ENCODE results near the gene TUBB2A. TPM values are rescaled to one million over a fixed set of nuclear protein-coding genes. Genes with fewer than 3 reads are reported as not detected.

TUBB2A gene
- total and polyA plus RNA-seq, 2 of the 13 experiments (the other 11 are each of a cell fraction or from before 2014, with no cell fraction given): 35.3 to 106 TPM

- TF ChIP-seq GZF1 (CRISPR knock-in tag; IDR thresholded peaks at IDR 0.05) (no peak), RCOR2 (CRISPR knock-in tag; IDR thresholded peaks at IDR 0.05) (0 out of 2 replicates have a peak, but pooled peaks have one; percentile 24), HIVEP1 (CRISPR knock-in tag; IDR thresholded peaks at IDR 0.05) (peak; percentile 20; the same call in 1 of the 2 replicates), KLF9 (CRISPR knock-in tag; IDR thresholded peaks at IDR 0.05; ENCODE audit: low read depth) (peak; percentile 60; the same call in 1 of the 2 replicates), BCL3 (CRISPR knock-in tag; IDR thresholded peaks at IDR 0.05) (peak; percentile 73; the same call in 1 of the 2 replicates), CHCHD3 (CRISPR knock-in tag; IDR thresholded peaks at IDR 0.05) (0 out of 2 replicates have a peak, but pooled peaks have one; percentile 51), ZNF598 (CRISPR knock-in tag; IDR thresholded peaks at IDR 0.05; ENCODE audit: borderline replicate concordance) (no peak; the same call in 1 of the 2 replicates), ZNF160 (CRISPR knock-in tag; IDR thresholded peaks at IDR 0.05) (no peak), SRY (CRISPR knock-in tag; IDR thresholded peaks at IDR 0.05) (no peak), NR2F1 (CRISPR knock-in tag; IDR thresholded peaks at IDR 0.05) (no peak), ARID2 (CRISPR knock-in tag; IDR thresholded peaks at IDR 0.05; ENCODE audit: borderline replicate concordance) (peak; percentile 76; the same call in 1 of the 2 replicates), KMT2B (CRISPR knock-in tag; IDR thresholded peaks at IDR 0.05) (peak; percentile 55; the same call in 1 of the 2 replicates), BRF2 (CRISPR knock-in tag; IDR thresholded peaks at IDR 0.05) (no peak), KLF11 (CRISPR knock-in tag; IDR thresholded peaks at IDR 0.05) (peak; percentile 91), ZMAT3 (CRISPR knock-in tag; conservative IDR thresholded peaks at IDR 0.05) (no peak), GTF2F1 (IDR thresholded peaks at IDR 0.05; ENCODE audit: low read length) (no peak), ZFP1 (CRISPR knock-in tag; IDR thresholded peaks at IDR 0.05) (0 out of 2 replicates have a peak, but pooled peaks have one; percentile 24), PATZ1 (CRISPR knock-in tag; IDR thresholded peaks at IDR 0.05) (peak; percentile 83), ZNF512 (CRISPR knock-in tag; IDR thresholded peaks at IDR 0.05) (no peak), HNF4A (CRISPR knock-in tag; IDR thresholded peaks at IDR 0.05) (peak; percentile 29; the same call in 1 of the 2 replicates), ETS1 (CRISPR knock-in tag; IDR thresholded peaks at IDR 0.05) (no peak), ZNF33B (CRISPR knock-in tag; IDR thresholded peaks at IDR 0.05) (no peak; the same call in 1 of the 2 replicates), YEATS4 (CRISPR knock-in tag; IDR thresholded peaks at IDR 0.05; ENCODE audit: borderline replicate concordance) (peak; percentile 37)
These were observed 38.6 kb upstream of the TUBB2A start (continued) for GRCh38 chr6:3195695-3196497.

Data from HepG2 (cell line).